ENCODE data around the gene ELFN1.

ELFN1 gene

DNA sequence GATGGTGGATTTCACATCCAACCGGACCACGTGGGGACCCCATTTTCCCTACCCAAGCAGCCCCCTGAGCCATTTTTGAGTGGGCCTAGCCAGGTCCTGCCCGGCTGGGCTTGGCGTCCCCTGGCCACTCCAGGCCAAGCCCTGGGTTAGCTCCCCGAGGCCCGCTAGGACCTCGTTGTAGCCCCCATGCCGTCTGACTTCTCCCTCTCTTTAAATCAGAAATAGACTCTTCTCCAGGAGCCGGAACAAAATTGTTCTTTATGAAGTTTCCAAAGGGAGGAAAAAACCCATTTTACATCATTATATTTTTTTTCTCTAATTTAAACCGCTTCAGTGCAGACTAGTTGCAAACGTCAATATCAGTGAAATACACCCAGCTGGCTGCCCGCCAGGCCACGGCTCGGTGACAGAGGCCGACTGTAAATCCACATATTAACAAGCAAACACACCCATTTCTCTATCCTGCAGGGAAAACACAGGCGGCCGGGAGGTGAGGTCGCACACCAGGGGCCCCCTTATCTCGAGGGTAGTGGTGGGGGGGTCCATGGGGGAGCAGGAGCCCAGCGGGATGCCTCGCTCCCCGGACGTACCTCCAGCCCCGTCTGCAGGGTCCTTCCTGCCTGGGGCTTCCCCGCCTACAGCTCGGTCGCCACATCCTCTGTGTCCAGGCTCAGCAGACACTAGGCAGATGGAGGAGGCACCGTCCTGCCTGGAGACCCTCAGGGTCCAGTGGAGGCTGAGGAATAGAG, 72.7 kb downstream of the ELFN1 start:
- ChIA-PET CTCF (no interaction called here), POLR2A (no interaction called here)
- TF ChIP-seq ZNF384 (IDR thresholded peaks at IDR 0.05) (no peak), PKNOX1 (IDR thresholded peaks at IDR 0.05) (peak; percentile 90)
- peak; percentile 52 for DNase-seq (ENCODE audit: extremely low spot score)

- CTCF ChIA-PET: no interaction called here
- DNase-seq (ENCODE audit: extremely low spot score): no peak
- TF ChIP-seq ARNT (IDR thresholded peaks at IDR 0.05) (no peak), NFRKB (IDR thresholded peaks at IDR 0.05) (no peak), LEF1 (IDR thresholded peaks at IDR 0.05; ENCODE audit: borderline replicate concordance) (no peak), CTBP1 (IDR thresholded peaks at IDR 0.05; ENCODE audit: borderline replicate concordance) (no peak), TARDBP (IDR thresholded peaks at IDR 0.05) (no peak), ZNF384 (IDR thresholded peaks at IDR 0.05) (no peak), SUZ12 (IDR thresholded peaks at IDR 0.05) (no peak)
- POLR2A ChIA-PET: no interaction called here
Observed at GRCh38 chr7:1743481-1744230, 73.6 kb downstream of the ELFN1 start.

- no peak for DNase-seq (ENCODE audit: extremely low spot score)
- POLR2A ChIA-PET: no interaction called here
- no peak for TF ChIP-seq SP1 (IDR thresholded peaks at IDR 0.05)
- TF ChIP-seq FOXK2 (IDR thresholded peaks at IDR 0.05): no peak
- no peak for TF ChIP-seq TARDBP (IDR thresholded peaks at IDR 0.05)
- no peak for TF ChIP-seq FOXM1 (IDR thresholded peaks at IDR 0.05; ENCODE audit: borderline replicate concordance)
- no peak for TF ChIP-seq SUZ12 (IDR thresholded peaks at IDR 0.05)
- no peak for TF ChIP-seq ARNT (IDR thresholded peaks at IDR 0.05)
- TF ChIP-seq FOXA1 (IDR thresholded peaks at IDR 0.05): no peak
- no peak for TF ChIP-seq NFRKB (IDR thresholded peaks at IDR 0.05)
- CTCF ChIA-PET: no interaction called here
Observed at GRCh38 chr7:1744296-1745017, 74.4 kb downstream of the ELFN1 start.

GRCh38 chr7:1745018-1745532, 75.0 kb downstream of the ELFN1 start:
- TF ChIP-seq LEF1 (IDR thresholded peaks at IDR 0.05; ENCODE audit: borderline replicate concordance) (no peak), ARNT (IDR thresholded peaks at IDR 0.05) (no peak), HDGF (IDR thresholded peaks at IDR 0.05; ENCODE audit: borderline replicate concordance) (no peak), FOXA1 (IDR thresholded peaks at IDR 0.05) (no peak), PKNOX1 (IDR thresholded peaks at IDR 0.05) (no peak), ELF4 (IDR thresholded peaks at IDR 0.05) (no peak), CTBP1 (IDR thresholded peaks at IDR 0.05; ENCODE audit: borderline replicate concordance) (no peak), BHLHE40 (IDR thresholded peaks at IDR 0.05; ENCODE audit: borderline replicate concordance) (no peak), FOXK2 (IDR thresholded peaks at IDR 0.05) (no peak), SP1 (IDR thresholded peaks at IDR 0.05) (no peak), SUZ12 (IDR thresholded peaks at IDR 0.05) (no peak), NFRKB (IDR thresholded peaks at IDR 0.05) (no peak), ZNF384 (IDR thresholded peaks at IDR 0.05) (no peak), TARDBP (IDR thresholded peaks at IDR 0.05) (no peak), L3MBTL2 (conservative IDR thresholded peaks at IDR 0.05) (no peak), FOXM1 (IDR thresholded peaks at IDR 0.05; ENCODE audit: borderline replicate concordance) (no peak)
- ChIA-PET CTCF (no interaction called here), POLR2A (no interaction called here)

GRCh38 chr7:1745576-1746490, 75.8 kb downstream of the ELFN1 start:
- TF ChIP-seq FOXK2 (IDR thresholded peaks at IDR 0.05): no peak
- no peak for TF ChIP-seq L3MBTL2 (conservative IDR thresholded peaks at IDR 0.05)
- TF ChIP-seq SP1 (IDR thresholded peaks at IDR 0.05): no peak
- no peak for TF ChIP-seq PKNOX1 (IDR thresholded peaks at IDR 0.05)
- TF ChIP-seq LEF1 (IDR thresholded peaks at IDR 0.05; ENCODE audit: borderline replicate concordance): no peak
- no peak for TF ChIP-seq FOXA1 (IDR thresholded peaks at IDR 0.05)
- no peak for TF ChIP-seq BHLHE40 (IDR thresholded peaks at IDR 0.05; ENCODE audit: borderline replicate concordance)
- no peak for TF ChIP-seq ARNT (IDR thresholded peaks at IDR 0.05)
- TF ChIP-seq HDGF (IDR thresholded peaks at IDR 0.05; ENCODE audit: borderline replicate concordance): no peak
- TF ChIP-seq TARDBP (IDR thresholded peaks at IDR 0.05): no peak
- no peak for TF ChIP-seq NFRKB (IDR thresholded peaks at IDR 0.05)
- TF ChIP-seq CTBP1 (IDR thresholded peaks at IDR 0.05; ENCODE audit: borderline replicate concordance): no peak
- no peak for TF ChIP-seq ZNF384 (IDR thresholded peaks at IDR 0.05)
- no peak for TF ChIP-seq FOXM1 (IDR thresholded peaks at IDR 0.05; ENCODE audit: borderline replicate concordance)
- no peak for TF ChIP-seq SUZ12 (IDR thresholded peaks at IDR 0.05)
- TF ChIP-seq ELF4 (IDR thresholded peaks at IDR 0.05): no peak
- CTCF ChIA-PET: no interaction called here
- DNase-seq (ENCODE audit: extremely low spot score): no peak
- POLR2A ChIA-PET: no interaction called here

More at GRCh38 chr7:1745018-1745532, 75.0 kb downstream of the ELFN1 start:
- DNase-seq (ENCODE audit: extremely low spot score): no peak
